GM12878 (cell line): Measurements from ENCODE around the gene OR14C36. TPM values are rescaled to one million over a fixed set of nuclear protein-coding genes. Genes with fewer than 3 reads are reported as not detected.

Experiments used
- ATAC-seq: fragments of 200-7000 bp; cut with Tn5 transposase; 3 replicates; pipeline ENCODE4 v1.9.1; 2020; ENCODE audit warnings: mild to moderate bottlenecking, moderate library complexity
- BruUV-seq: library from RNA; stranded (reverse); fragments of 400-500 nt; replicated peaks from 2 replicates; lab custom pipeline; 2021; lab: Mats Ljungman, UMichigan
- CTCF ChIA-PET: fragments of 300-600 bp; sonication (Branson Sonifier 250); formaldehyde crosslinking; extraction: SDS; loops from one replicate; lab custom pipeline; 2021; ENCODE audit warnings: inconsistent platforms; lab: Yijun Ruan, JAX
- POLR2A ChIA-PET: fragments of 350-600 bp; formaldehyde crosslinking; extraction: SDS; loops from one replicate; lab custom pipeline; 2021; ENCODE audit warnings: inconsistent platforms; lab: Charles Lee
- RAD21 ChIA-PET: fragments of 300-600 bp; sonication (Branson Sonifier 250); formaldehyde crosslinking; loops from one replicate; lab custom pipeline; 2023; ENCODE audit warnings: antibody characterized with exemption; ENCODE audit not compliant: unreplicated experiment; lab: Charles Lee
- SMC1A ChIA-PET: fragments of 300-600 bp; sonication (Branson Sonifier 250); formaldehyde crosslinking; loops from one replicate; lab custom pipeline; 2023; ENCODE audit not compliant: unreplicated experiment, uncharacterized antibody; lab: Charles Lee
- DNase-seq: peaks from one replicate; pipeline ENCODE4 v3.0.0-alpha.2; 2011; ENCODE audit warnings: low read depth, low spot score
- FAIRE-seq: peaks from 3 replicates; lab custom pipeline; 2011; peaks lifted over from hg19 to GRCh38; lab: Jason Lieb, UNC
- H2AFZ ChIP-seq: 2 replicates; pipeline ENCODE4 v1.6.0; 2011; ENCODE audit warnings: low read depth, low read length, control low read depth; ENCODE audit not compliant: control insufficient read depth
- H3K27ac ChIP-seq: 2 replicates; pipeline ENCODE4 v1.5.1; 2011; ENCODE audit warnings: control low read depth; ENCODE audit not compliant: control insufficient read depth, insufficient read depth
- H3K27me3 ChIP-seq, 2 experiments: replicated peaks in 1 of 2; 2 replicates each; pipeline versions ENCODE4 v1.6.0 to v1.6.1; 2011; ENCODE audit warnings: low read length in 1 of 2; ENCODE audit not compliant: control insufficient read depth in 2 of 2, insufficient read depth in 2 of 2
- H3K36me3 ChIP-seq, 2 experiments: 2 replicates each; pipeline ENCODE4 v1.5.1; 2011; ENCODE audit warnings: low read length in 1 of 2; ENCODE audit not compliant: control insufficient read depth in 2 of 2, insufficient read depth in 2 of 2
- H3K4me1 ChIP-seq: 2 replicates; pipeline ENCODE4 v1.6.1; 2011; ENCODE audit warnings: mild to moderate bottlenecking, low read length, moderate library complexity, mixed read lengths; ENCODE audit not compliant: control insufficient read depth, insufficient read depth
- H3K4me2 ChIP-seq: 2 replicates; pipeline ENCODE4 v1.6.0; 2011; ENCODE audit warnings: control low read depth; ENCODE audit not compliant: control insufficient read depth, insufficient read depth
- H3K4me3 ChIP-seq: fragments of 200-600 bp; sonication (generic); 2 replicates; pipeline ENCODE4 v1.5.1; 2016
- H3K79me2 ChIP-seq: 2 replicates; pipeline ENCODE4 v1.6.0; 2011; ENCODE audit warnings: low read length; ENCODE audit not compliant: control insufficient read depth, insufficient read depth
- H3K9ac ChIP-seq: 2 replicates; pipeline ENCODE4 v1.8.0; 2011; ENCODE audit warnings: low read length, control low read depth, mixed read lengths; ENCODE audit not compliant: control insufficient read depth, insufficient read depth
- H3K9me3 ChIP-seq: replicated peaks from 3 replicates; pipeline ENCODE4 v1.5.1; 2011; ENCODE audit warnings: mild to moderate bottlenecking, low read length; ENCODE audit not compliant: control insufficient read depth, insufficient read depth
- H4K20me1 ChIP-seq: 2 replicates; pipeline ENCODE4 v1.6.0; 2011; ENCODE audit not compliant: control insufficient read depth, insufficient read depth
- BCL11A ChIP-seq: IDR thresholded peaks from 2 replicates; pipeline ENCODE4 v1.6.1; 2011; ENCODE audit warnings: low read depth, low read length
- CHD1 ChIP-seq: IDR thresholded peaks from 2 replicates; pipeline ENCODE4 v1.6.1; 2012; ENCODE audit warnings: low read depth, low read length, improper control_type of control experiment
- JUNB ChIP-seq: IDR thresholded peaks from 2 replicates; pipeline ENCODE4 v1.6.1; 2016; ENCODE audit warnings: antibody characterized with exemption, mild to moderate bottlenecking
- NR2C2 ChIP-seq: IDR thresholded peaks from 2 replicates; pipeline ENCODE4 v1.6.1; 2011; ENCODE audit warnings: borderline replicate concordance, low read depth; ENCODE audit not compliant: control insufficient read depth, insufficient read length
- RB1 ChIP-seq: fragments of 450-650 bp; formaldehyde crosslinking; IDR thresholded peaks from 2 replicates; pipeline ENCODE4 v1.6.1; 2017; ENCODE audit warnings: mild to moderate bottlenecking, borderline replicate concordance
- SMAD5 ChIP-seq: IDR thresholded peaks from 2 replicates; pipeline ENCODE4 v1.6.1; 2016; ENCODE audit warnings: antibody characterized with exemption, low read depth
- WRNIP1 ChIP-seq: IDR thresholded peaks from 2 replicates; pipeline ENCODE4 v1.6.1; 2011; ENCODE audit warnings: low read depth, low read length, improper control_type of control experiment, borderline replicate concordance
- ZNF217 ChIP-seq: fragments of 450-650 bp; IDR thresholded peaks from 2 replicates; pipeline ENCODE4 v1.6.1; 2017; ENCODE audit warnings: antibody characterized with exemption, mild to moderate bottlenecking
- WGBS: methylation state at CpG from one replicate; pipeline ENCODE4 v1.1.6; 2016; ENCODE audit warnings: low lambda C conversion rate; ENCODE audit not compliant: insufficient replicate concordance, insufficient coverage; ENCODE audit errors: missing lambda C conversion rate; 5-methylcytosine and 5-hydroxymethylcytosine counted together
- in situ Hi-C: fragments of 300-500 bp; cut with MboI; formaldehyde crosslinking; loops from 9 replicates; pipeline ENCODE4 v1.14.3; 2018; ENCODE audit warnings: mixed read lengths
- intact Hi-C: fragments of 100-400 bp; cut with micrococcal nuclease; formaldehyde crosslinking; loops from one replicate; pipeline ENCODE4 v1.14.2; 2022; ENCODE audit not compliant: unreplicated experiment
- polyA plus RNA-seq, 11 experiments: library from polyadenylated mRNA; depleted of rRNA in 4 of 11; unstranded in 6 of 11; stranded (reverse) in 5 of 11; fragments of >200 nt; fragmentation: Nextera tagmentation in 4 of 11; fragmentation: Illumina TruSeq in 1 of 11; extraction: Ambion mirVana in 4 of 11; extraction: Trizol in 1 of 11; gene quantifications; 1 replicate in 1 of 11; 2 replicates in 10 of 11; pipeline versions ENCODE4 v1.2.1 to v1.2.3, GENCODE V29; 2011 to 2016; ENCODE audit warnings: inconsistent platforms in 2 of 11, missing spikeins in 2 of 11, low read depth in 1 of 11
- total RNA-seq, 4 experiments: library from RNA; depleted of rRNA in 3 of 4; stranded (reverse); fragments of >200 nt in 3 of 4; fragmentation: Illumina TruSeq in 1 of 4; extraction: Trizol in 1 of 4; gene quantifications; 2 replicates each; pipeline versions ENCODE4 v1.2.1 to v1.2.3, GENCODE V29; 2013 to 2021
- TF ChIP-seq, protein P1 (sequence below), 3 experiments: IDR thresholded peaks in 2 of 3; conservative IDR thresholded peaks in 1 of 3; 2 replicates each; pipeline ENCODE4 v1.5.1; 2011; ENCODE audit warnings: low read depth in 3 of 3, low read length in 3 of 3, mild to moderate bottlenecking in 3 of 3, control low read depth in 2 of 3, moderate library complexity in 2 of 3, inconsistent platforms in 1 of 3, mixed read lengths in 1 of 3; ENCODE audit not compliant: control insufficient read depth in 2 of 3, insufficient read depth in 1 of 3; ENCODE audit errors: extremely low read depth in 1 of 3
- TF ChIP-seq, protein P2 (sequence below): fragments of 150-350 bp; IDR thresholded peaks from 2 replicates; pipeline ENCODE4 v1.6.1; 2016; ENCODE audit warnings: low read depth, low read length
- TF ChIP-seq, protein P3 (sequence below): fragments of 450-650 bp; formaldehyde crosslinking; IDR thresholded peaks from 2 replicates; pipeline ENCODE4 v1.4.0; 2022; ENCODE audit warnings: mild to moderate bottlenecking, moderate library complexity
- TF ChIP-seq, protein P4 (sequence below): fragments of 450-650 bp; IDR thresholded peaks from 2 replicates; pipeline ENCODE4 v1.6.1; 2017; ENCODE audit warnings: antibody characterized with exemption, mild to moderate bottlenecking, moderate library complexity

The OR14C36 gene
- total and polyA plus RNA-seq, 10 of the 15 experiments (the other 5 are each of a cell fraction or from before 2014, with no cell fraction given) = not detected

DNA sequence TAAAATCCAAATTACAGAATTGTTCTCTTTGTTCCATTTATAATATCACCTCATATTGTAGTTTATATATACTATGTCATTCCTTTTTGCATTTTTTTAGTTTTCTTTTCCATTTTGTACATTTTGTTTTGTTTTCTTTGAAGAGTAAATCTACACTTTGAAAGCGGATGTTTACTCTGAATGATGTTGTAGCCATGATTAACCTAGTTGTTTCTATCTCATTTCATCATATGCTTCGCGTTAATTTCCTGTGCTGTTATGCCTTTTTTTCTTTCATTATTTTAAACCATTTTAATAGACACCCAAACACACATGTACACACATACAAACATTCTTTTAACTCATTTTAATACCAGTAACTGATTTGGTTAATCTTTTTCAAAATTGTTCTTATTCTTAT is 32.3 kb downstream of the OR14C36 start (continued):
- TF ChIP-seq JUNB (no peak), BCL11A (no peak), WRNIP1 (no peak)
- TF ChIP-seq, protein P1, sequence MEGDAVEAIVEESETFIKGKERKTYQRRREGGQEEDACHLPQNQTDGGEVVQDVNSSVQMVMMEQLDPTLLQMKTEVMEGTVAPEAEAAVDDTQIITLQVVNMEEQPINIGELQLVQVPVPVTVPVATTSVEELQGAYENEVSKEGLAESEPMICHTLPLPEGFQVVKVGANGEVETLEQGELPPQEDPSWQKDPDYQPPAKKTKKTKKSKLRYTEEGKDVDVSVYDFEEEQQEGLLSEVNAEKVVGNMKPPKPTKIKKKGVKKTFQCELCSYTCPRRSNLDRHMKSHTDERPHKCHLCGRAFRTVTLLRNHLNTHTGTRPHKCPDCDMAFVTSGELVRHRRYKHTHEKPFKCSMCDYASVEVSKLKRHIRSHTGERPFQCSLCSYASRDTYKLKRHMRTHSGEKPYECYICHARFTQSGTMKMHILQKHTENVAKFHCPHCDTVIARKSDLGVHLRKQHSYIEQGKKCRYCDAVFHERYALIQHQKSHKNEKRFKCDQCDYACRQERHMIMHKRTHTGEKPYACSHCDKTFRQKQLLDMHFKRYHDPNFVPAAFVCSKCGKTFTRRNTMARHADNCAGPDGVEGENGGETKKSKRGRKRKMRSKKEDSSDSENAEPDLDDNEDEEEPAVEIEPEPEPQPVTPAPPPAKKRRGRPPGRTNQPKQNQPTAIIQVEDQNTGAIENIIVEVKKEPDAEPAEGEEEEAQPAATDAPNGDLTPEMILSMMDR (IDR thresholded peaks at IDR 0.05 in 2 of 3, conservative IDR thresholded peaks at IDR 0.05 in 1 of 3; ENCODE audit: control insufficient read depth in 2 of 3, extremely low read depth in 1 of 3, insufficient read depth in 1 of 3, low read depth in 3 of 3, low read length in 3 of 3) = no peak
- TF ChIP-seq, all 136 proteins: peak for 0

DNA sequence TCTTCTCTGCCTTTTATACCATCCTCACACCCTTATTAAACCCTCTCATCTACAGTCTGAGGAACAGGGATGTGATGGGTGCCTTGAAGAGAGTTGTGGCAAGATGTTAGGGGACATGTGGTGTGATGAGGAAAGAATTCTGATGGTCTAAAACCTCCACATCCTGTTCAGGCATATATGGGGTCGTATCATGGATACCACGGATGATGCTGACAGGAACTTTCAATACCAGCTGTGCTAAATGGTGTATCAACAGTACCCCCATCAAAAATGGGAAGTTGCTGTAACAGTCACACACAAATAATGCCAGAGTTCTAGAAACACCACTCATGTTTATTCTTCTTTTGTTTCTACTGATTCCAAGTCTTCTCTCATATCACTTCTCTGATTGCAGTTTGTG is 39.9 kb downstream of the OR14C36 start:
- Histone ChIP-seq H4K20me1 (no peaks in the 10 kb centered on the region), H3K9ac (no peak overlapping the region), H3K4me1 (no peaks in the 10 kb centered on the region), H3K4me2 (no peak overlapping the region), H3K4me3 (no peak overlapping the region), H3K27ac (no peak overlapping the region), H3K36me3 (no peaks in the 10 kb centered on the region), H3K9me3 (no peaks in the 10 kb centered on the region), H3K79me2 (no peaks in the 10 kb centered on the region), H2AFZ (no peak overlapping the region), H3K27me3 (no peaks in the 10 kb centered on the region)
- 3% methylated on average over 2 of the region's 2 CpGs for WGBS
- ChIA-PET RAD21 (no interaction called here), POLR2A (no interaction called here), SMC1A (interaction anchor here (1.1 kb wide), 1 partner anchor 30 kb away, joined by 3 read pairs; no protein-coding TSS in a partner anchor), CTCF (no interaction called here)
- FAIRE-seq (no peak), DNase-seq (no peak), ATAC-seq (no peak)
- BruUV-seq = no TSS peak
- in situ Hi-C loops = no loop called here
- intact Hi-C loops = no loop called here
- TF ChIP-seq SMAD5 (no peak), NR2C2 (no peak), CHD1 (no peak), RB1 (no peak), ZNF217 (no peak)
- TF ChIP-seq, protein P2, sequence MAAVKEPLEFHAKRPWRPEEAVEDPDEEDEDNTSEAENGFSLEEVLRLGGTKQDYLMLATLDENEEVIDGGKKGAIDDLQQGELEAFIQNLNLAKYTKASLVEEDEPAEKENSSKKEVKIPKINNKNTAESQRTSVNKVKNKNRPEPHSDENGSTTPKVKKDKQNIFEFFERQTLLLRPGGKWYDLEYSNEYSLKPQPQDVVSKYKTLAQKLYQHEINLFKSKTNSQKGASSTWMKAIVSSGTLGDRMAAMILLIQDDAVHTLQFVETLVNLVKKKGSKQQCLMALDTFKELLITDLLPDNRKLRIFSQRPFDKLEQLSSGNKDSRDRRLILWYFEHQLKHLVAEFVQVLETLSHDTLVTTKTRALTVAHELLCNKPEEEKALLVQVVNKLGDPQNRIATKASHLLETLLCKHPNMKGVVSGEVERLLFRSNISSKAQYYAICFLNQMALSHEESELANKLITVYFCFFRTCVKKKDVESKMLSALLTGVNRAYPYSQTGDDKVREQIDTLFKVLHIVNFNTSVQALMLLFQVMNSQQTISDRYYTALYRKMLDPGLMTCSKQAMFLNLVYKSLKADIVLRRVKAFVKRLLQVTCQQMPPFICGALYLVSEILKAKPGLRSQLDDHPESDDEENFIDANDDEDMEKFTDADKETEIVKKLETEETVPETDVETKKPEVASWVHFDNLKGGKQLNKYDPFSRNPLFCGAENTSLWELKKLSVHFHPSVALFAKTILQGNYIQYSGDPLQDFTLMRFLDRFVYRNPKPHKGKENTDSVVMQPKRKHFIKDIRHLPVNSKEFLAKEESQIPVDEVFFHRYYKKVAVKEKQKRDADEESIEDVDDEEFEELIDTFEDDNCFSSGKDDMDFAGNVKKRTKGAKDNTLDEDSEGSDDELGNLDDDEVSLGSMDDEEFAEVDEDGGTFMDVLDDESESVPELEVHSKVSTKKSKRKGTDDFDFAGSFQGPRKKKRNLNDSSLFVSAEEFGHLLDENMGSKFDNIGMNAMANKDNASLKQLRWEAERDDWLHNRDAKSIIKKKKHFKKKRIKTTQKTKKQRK = no peak
- TF ChIP-seq, protein P3, sequence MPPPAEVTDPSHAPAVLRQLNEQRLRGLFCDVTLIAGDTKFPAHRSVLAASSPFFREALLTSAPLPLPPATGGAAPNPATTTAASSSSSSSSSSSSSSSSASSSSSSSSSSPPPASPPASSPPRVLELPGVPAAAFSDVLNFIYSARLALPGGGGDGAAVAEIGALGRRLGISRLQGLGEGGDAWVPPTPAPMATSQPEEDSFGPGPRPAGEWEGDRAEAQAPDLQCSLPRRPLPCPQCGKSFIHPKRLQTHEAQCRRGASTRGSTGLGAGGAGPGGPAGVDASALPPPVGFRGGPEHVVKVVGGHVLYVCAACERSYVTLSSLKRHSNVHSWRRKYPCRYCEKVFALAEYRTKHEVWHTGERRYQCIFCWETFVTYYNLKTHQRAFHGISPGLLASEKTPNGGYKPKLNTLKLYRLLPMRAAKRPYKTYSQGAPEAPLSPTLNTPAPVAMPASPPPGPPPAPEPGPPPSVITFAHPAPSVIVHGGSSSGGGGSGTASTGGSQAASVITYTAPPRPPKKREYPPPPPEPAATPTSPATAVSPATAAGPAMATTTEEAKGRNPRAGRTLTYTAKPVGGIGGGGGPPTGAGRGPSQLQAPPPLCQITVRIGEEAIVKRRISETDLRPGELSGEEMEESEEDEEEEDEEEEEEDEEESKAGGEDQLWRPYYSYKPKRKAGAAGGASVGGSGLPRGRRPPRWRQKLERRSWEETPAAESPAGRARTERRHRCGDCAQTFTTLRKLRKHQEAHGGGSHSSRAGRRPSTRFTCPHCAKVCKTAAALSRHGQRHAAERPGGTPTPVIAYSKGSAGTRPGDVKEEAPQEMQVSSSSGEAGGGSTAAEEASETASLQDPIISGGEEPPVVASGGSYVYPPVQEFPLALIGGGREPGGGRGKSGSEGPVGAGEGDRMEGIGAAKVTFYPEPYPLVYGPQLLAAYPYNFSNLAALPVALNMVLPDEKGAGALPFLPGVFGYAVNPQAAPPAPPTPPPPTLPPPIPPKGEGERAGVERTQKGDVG (CRISPR knock-in tag) = no peak
- TF ChIP-seq, protein P4, sequence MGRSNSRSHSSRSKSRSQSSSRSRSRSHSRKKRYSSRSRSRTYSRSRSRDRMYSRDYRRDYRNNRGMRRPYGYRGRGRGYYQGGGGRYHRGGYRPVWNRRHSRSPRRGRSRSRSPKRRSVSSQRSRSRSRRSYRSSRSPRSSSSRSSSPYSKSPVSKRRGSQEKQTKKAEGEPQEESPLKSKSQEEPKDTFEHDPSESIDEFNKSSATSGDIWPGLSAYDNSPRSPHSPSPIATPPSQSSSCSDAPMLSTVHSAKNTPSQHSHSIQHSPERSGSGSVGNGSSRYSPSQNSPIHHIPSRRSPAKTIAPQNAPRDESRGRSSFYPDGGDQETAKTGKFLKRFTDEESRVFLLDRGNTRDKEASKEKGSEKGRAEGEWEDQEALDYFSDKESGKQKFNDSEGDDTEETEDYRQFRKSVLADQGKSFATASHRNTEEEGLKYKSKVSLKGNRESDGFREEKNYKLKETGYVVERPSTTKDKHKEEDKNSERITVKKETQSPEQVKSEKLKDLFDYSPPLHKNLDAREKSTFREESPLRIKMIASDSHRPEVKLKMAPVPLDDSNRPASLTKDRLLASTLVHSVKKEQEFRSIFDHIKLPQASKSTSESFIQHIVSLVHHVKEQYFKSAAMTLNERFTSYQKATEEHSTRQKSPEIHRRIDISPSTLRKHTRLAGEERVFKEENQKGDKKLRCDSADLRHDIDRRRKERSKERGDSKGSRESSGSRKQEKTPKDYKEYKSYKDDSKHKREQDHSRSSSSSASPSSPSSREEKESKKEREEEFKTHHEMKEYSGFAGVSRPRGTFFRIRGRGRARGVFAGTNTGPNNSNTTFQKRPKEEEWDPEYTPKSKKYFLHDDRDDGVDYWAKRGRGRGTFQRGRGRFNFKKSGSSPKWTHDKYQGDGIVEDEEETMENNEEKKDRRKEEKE = no peak
